Heart right ventricle (tissue), 16 donors: ENCODE data around the gene CALU. TPM values are rescaled to one million over a fixed set of nuclear protein-coding genes. Genes with fewer than 3 reads are reported as not detected.

ENCODE experiments used
- ATAC-seq, 8 donors: fragments of 200-7000 bp; cut with Tn5 transposase; one replicate each; pipeline ENCODE4 v1.9.1; 2020; ENCODE audit warnings: mild to moderate bottlenecking in 8 of 8, moderate library complexity in 8 of 8, moderate number of reproducible peaks in 1 of 8
- DNase-seq, 2 donors: peaks; one replicate each; pipeline ENCODE4 v3.0.0-alpha.2; 2020
- H3K27ac ChIP-seq, 10 donors: fragments of 200-600 bp; sonication (generic) in 2 of 10; one replicate each; pipeline versions ENCODE4 v1.5.0 to v1.8.0; 2020 to 2022; ENCODE audit warnings: mild to moderate bottlenecking in 3 of 10
- H3K27me3 ChIP-seq, 7 donors: fragments of 200-600 bp; one replicate each; pipeline ENCODE4 v1.8.0; 2021 to 2022; ENCODE audit warnings: mild to moderate bottlenecking in 2 of 7
- H3K36me3 ChIP-seq, 9 donors: fragments of 200-600 bp; sonication (generic) in 1 of 9; one replicate each; pipeline versions ENCODE4 v1.5.0 to v1.8.0; 2020 to 2022; ENCODE audit warnings: mild to moderate bottlenecking in 2 of 9
- H3K4me1 ChIP-seq, 9 donors: fragments of 200-600 bp; sonication (generic) in 1 of 9; one replicate each; pipeline versions ENCODE4 v1.5.0 to v1.8.0; 2020 to 2022; ENCODE audit warnings: mild to moderate bottlenecking in 4 of 9
- H3K4me3 ChIP-seq, 10 donors: fragments of 200-600 bp; sonication (generic) in 2 of 10; one replicate each; pipeline versions ENCODE4 v1.5.0 to v1.8.0; 2020 to 2022; ENCODE audit warnings: mild to moderate bottlenecking in 7 of 10, moderate library complexity in 2 of 10
- H3K9me3 ChIP-seq, 11 donors: fragments of 200-600 bp in 10 of 11; sonication (generic) in 2 of 11; one replicate each; pipeline versions ENCODE4 v1.5.0 to v1.8.0; 2013 to 2022; ENCODE audit warnings: mild to moderate bottlenecking in 2 of 11, control low read depth in 1 of 11, moderate library complexity in 1 of 11
- CTCF ChIP-seq, 9 donors: fragments of 200-600 bp; sonication (generic) in 2 of 9; IDR thresholded peaks; one replicate each; pipeline versions ENCODE4 v1.5.0 to v1.8.0; 2021 to 2022; ENCODE audit warnings: antibody characterized with exemption in 9 of 9, mild to moderate bottlenecking in 5 of 9, moderate library complexity in 1 of 9
- WGBS, 2 donors: extraction: QIAGEN DNeasy Blood & Tissue Kit; methylation state at CpG; one replicate each; pipeline ENCODE4 v1.1.7; 2013; ENCODE audit warnings: inconsistent platforms in 1 of 2; 5-methylcytosine and 5-hydroxymethylcytosine counted together
- intact Hi-C, 10 donors: fragments of 100-400 bp; cut with DNase I; formaldehyde crosslinking; loops; one replicate each; pipeline versions ENCODE4 v1.11.1 to v1.14.2; 2022
- polyA plus RNA-seq, 2 donors: library from polyadenylated mRNA; stranded (reverse); fragments of 200-250 nt; gene quantifications; one replicate each; pipeline ENCODE4 v1.2.3, GENCODE V29; 2013
- total RNA-seq, 10 donors: library from RNA; stranded (reverse); fragmentation: NEBNext Ultra II Directional in 3 of 10; extraction: Animal tissue kit (Norgen Biotek cat#: 25700) in 3 of 10; gene quantifications; one replicate each; pipeline versions ENCODE4 v1.2.1 to v1.2.4, GENCODE V29; 2021 to 2023
- donor health status: Arrhythmogenic right ventricular cardiomyopathy.
- donor health status: ischemic (EF 13 %, LVEDD 7.1; RV severe dilation, severe dysfunction).
- donor health status: healthy with polysubstance abuse.
- donor health status: DM: no; HTN: yes; CAD: no.
- donor health status: DM: no; HTN: no; CAD: no.
- donor health status: ischemic (EF 25% LVEDD 6.9; RV normal size, moderate dysfunction).
- donor health status: ischemic (EF 25% LVEDD 5.7; RV mildly dilated, moderate dysfunction).
- donor health status: healthy.
- donor health status: DM: yes; HTN: yes; CAD: no.
- donor health status: Ischemic cardiomyopathy.
- donor health status: ischemic (EF 35%, LVEDD 5.7; RV mildly dilated, moderate dysfunction).
- donor health status: nonischemic (EF 11% LVEDD 7.7; RV severe dilation, severe dysfunction).
- donor health status: DM: yes; HTN: yes; CAD: no.
- donor health status: PGD.
- donor health status: ischemic (EF 29% LVEDD 5.4; RV normal size, mild dysfunction).
- donor health status: nonischemic (EF 23%, LVEDD 6.1; RV moderate dilation, normal function).

The CALU gene
- total and polyA plus RNA-seq, 12 donors, result 39.9 to 333 (median 249) TPM

GRCh38 chr7:128724743-128725142, 14.4 kb upstream of the CALU start:
- Histone ChIP-seq H3K4me3 (no peak overlapping the region), H3K27me3 (peaks cover 0 to 2% (median 0%) of the 10 kb centered on the region in 7 donors), H3K36me3 (no peaks in the 10 kb centered on the region), H3K4me1 (no peaks in the 10 kb centered on the region), H3K27ac (no peak overlapping the region), H3K9me3 (no peaks in the 10 kb centered on the region)
- no peak for ATAC-seq
- 95 to 96% methylated on average over 5 of the region's 5 CpGs for WGBS, 2 donors
- DNase-seq, result no peak
- intact Hi-C loops, result no loop called here
- no peak for TF ChIP-seq CTCF (IDR thresholded peaks at IDR 0.05)

- no peak for ATAC-seq
- no peak for DNase-seq
- no peak overlapping the region for H3K4me3 ChIP-seq
- TF ChIP-seq CTCF (IDR thresholded peaks at IDR 0.05), result no peak
- intact Hi-C loops, result no loop called here
- no peaks in the 10 kb centered on the region for H3K4me1 ChIP-seq
- no peaks in the 10 kb centered on the region for H3K9me3 ChIP-seq
- H3K27me3 ChIP-seq, result peaks cover 0 to 2% (median 0%) of the 10 kb centered on the region in 7 donors
- 92 to 93% methylated on average over 2 of the region's 2 CpGs for WGBS, 2 donors
- H3K27ac ChIP-seq, result no peak overlapping the region
- no peaks in the 10 kb centered on the region for H3K36me3 ChIP-seq
These were observed 13.6 kb upstream of the CALU start for GRCh38 chr7:128725531-128725930.

GRCh38 chr7:128726059-128726736, 13.0 kb upstream of the CALU start:
- peaks cover 0 to 2% (median 0%) of the 10 kb centered on the region in 7 donors for H3K27me3 ChIP-seq
- no peak overlapping the region for H3K4me3 ChIP-seq
- H3K4me1 ChIP-seq, result no peaks in the 10 kb centered on the region
- intact Hi-C loops, result no loop called here
- H3K9me3 ChIP-seq, result no peaks in the 10 kb centered on the region
- TF ChIP-seq CTCF (IDR thresholded peaks at IDR 0.05), result no peak
- DNase-seq (no peak), ATAC-seq (no peak)
- no peak overlapping the region for H3K27ac ChIP-seq
- 65 to 72% methylated on average over 8 of the region's 8 CpGs for WGBS, 2 donors
- no peaks in the 10 kb centered on the region for H3K36me3 ChIP-seq

- no peak overlapping the region for H3K4me3 ChIP-seq
- WGBS, 2 donors, result 39 to 47% methylated on average over 1 of the region's 1 CpG
- no peaks in the 10 kb centered on the region for H3K4me1 ChIP-seq
- ATAC-seq (no peak), DNase-seq (no peak)
- intact Hi-C loops, result no loop called here
- TF ChIP-seq CTCF (IDR thresholded peaks at IDR 0.05), result no peak
- H3K27ac ChIP-seq, result no peak overlapping the region
- H3K9me3 ChIP-seq, result no peaks in the 10 kb centered on the region
- H3K27me3 ChIP-seq, result peaks cover 0 to 2% (median 0%) of the 10 kb centered on the region in 7 donors
- H3K36me3 ChIP-seq, result no peaks in the 10 kb centered on the region
These were observed 12.5 kb upstream of the CALU start for GRCh38 chr7:128726737-128727072.
